Upper lobe of right lung (tissue), 1 donor: ENCODE data around the gene WDFY2. TPM values are rescaled to one million over a fixed set of nuclear protein-coding genes. Genes with fewer than 3 reads are reported as not detected.

Experiments
- ATAC-seq: fragments of 200-7000 bp; cut with Tn5 transposase; one replicate; pipeline ENCODE4 v1.9.1; 2020; ENCODE audit warnings: mild to moderate bottlenecking, moderate library complexity
- DNase-seq: peaks from one replicate; pipeline ENCODE4 v3.0.0-alpha.2; 2020
- H3K27ac ChIP-seq: fragments of 200-600 bp; one replicate; pipeline ENCODE4 v1.8.0; 2022
- H3K27me3 ChIP-seq: fragments of 200-600 bp; one replicate; pipeline ENCODE4 v1.8.0; 2022; ENCODE audit warnings: mild to moderate bottlenecking
- H3K36me3 ChIP-seq: fragments of 200-600 bp; one replicate; pipeline ENCODE4 v1.8.0; 2022
- H3K4me1 ChIP-seq: fragments of 200-600 bp; one replicate; pipeline ENCODE4 v1.8.0; 2022
- H3K4me3 ChIP-seq: fragments of 200-600 bp; one replicate; pipeline ENCODE4 v1.8.0; 2022; ENCODE audit warnings: mild to moderate bottlenecking
- H3K9me3 ChIP-seq: fragments of 200-600 bp; one replicate; pipeline ENCODE4 v1.8.0; 2022
- intact Hi-C: fragments of 100-400 bp; cut with DNase I; formaldehyde crosslinking; loops from one replicate; pipeline ENCODE4 v1.11.0; 2022
- total RNA-seq: library from RNA; stranded (reverse); fragmentation: NEBNext Ultra II Directional; extraction: Animal tissue kit (Norgen Biotek cat#: 25700); gene quantifications from one replicate; pipeline ENCODE4 v1.2.1, GENCODE V29; 2021
- TF ChIP-seq, protein P1 (sequence below): fragments of 200-600 bp; IDR thresholded peaks from one replicate; pipeline ENCODE4 v1.8.0; 2022; ENCODE audit warnings: antibody characterized with exemption
- donor health status: DM: no; HTN: yes; CAD: no; lungs with severe emphysema.

Gene WDFY2
- total RNA-seq, 1 donor from 2014 or later: 13.1 TPM

- Histone ChIP-seq H3K9me3 (no peaks in the 10 kb centered on the region), H3K4me1 (no peaks in the 10 kb centered on the region), H3K27me3 (no peaks in the 10 kb centered on the region), H3K36me3 (no peaks in the 10 kb centered on the region), H3K27ac (no peak overlapping the region), H3K4me3 (no peak overlapping the region)
- DNase-seq (no peak), ATAC-seq (no peak)
- intact Hi-C loops: no loop called here
- TF ChIP-seq, protein P1, sequence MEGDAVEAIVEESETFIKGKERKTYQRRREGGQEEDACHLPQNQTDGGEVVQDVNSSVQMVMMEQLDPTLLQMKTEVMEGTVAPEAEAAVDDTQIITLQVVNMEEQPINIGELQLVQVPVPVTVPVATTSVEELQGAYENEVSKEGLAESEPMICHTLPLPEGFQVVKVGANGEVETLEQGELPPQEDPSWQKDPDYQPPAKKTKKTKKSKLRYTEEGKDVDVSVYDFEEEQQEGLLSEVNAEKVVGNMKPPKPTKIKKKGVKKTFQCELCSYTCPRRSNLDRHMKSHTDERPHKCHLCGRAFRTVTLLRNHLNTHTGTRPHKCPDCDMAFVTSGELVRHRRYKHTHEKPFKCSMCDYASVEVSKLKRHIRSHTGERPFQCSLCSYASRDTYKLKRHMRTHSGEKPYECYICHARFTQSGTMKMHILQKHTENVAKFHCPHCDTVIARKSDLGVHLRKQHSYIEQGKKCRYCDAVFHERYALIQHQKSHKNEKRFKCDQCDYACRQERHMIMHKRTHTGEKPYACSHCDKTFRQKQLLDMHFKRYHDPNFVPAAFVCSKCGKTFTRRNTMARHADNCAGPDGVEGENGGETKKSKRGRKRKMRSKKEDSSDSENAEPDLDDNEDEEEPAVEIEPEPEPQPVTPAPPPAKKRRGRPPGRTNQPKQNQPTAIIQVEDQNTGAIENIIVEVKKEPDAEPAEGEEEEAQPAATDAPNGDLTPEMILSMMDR: no peak
Measured at GRCh38 chr13:51551416-51551815, 32.8 kb upstream of the WDFY2 start.

DNA sequence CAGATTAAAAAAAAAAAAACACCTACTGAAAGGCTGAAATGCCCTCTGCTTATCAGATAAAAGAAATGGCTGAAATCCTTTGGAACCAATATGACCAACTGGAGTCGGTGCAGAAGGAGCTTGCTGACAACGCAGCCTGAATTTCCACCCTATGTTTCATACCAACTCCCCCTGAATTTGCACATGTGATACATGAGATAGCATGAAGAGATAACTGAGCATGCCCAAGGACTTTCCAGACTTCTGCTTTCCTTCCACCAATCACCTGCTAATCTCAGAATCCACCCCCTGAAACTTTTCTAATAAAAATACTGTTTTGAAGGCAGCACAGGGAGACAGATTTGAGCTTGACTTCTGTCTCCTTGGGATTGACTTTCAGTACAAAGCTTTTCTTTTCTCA, 32.2 kb upstream of the WDFY2 start:
- DNase-seq (no peak), ATAC-seq (peak; percentile 56)
- intact Hi-C loops: no loop called here
- Histone ChIP-seq H3K4me3 (no peak overlapping the region), H3K9me3 (no peaks in the 10 kb centered on the region), H3K27ac (peak overlapping the region; percentile 15), H3K4me1 (no peaks in the 10 kb centered on the region), H3K27me3 (no peaks in the 10 kb centered on the region), H3K36me3 (no peaks in the 10 kb centered on the region)
- TF ChIP-seq, protein P1: no peak

GRCh38 chr13:51553531-51553930, 30.7 kb upstream of the WDFY2 start:
- DNase-seq: no peak
- no peak for ATAC-seq

DNA sequence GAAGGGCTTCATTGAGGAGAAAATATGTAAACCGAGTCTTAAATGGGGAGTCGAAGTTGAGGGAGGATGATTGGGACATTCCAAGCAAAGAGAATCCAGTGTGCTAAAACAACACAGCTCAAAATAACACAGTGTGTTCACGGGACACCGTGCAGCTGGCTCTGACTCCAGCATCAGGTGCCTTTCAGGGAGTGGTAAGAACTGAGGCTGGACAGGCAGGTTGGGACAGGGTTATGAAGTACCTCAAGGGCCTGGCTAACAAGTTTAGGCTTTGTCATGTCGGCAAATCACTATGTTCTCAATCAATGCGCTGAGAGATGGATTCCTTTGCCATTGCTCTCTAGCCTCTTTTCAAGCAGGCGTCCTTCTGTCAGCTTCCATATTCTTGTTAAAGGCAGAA, 27.5 kb upstream of the WDFY2 start:
- H3K27me3 ChIP-seq: no peaks in the 10 kb centered on the region
- intact Hi-C loops: no loop called here
- ATAC-seq (peak; percentile 62), DNase-seq (no peak)
- no peak overlapping the region for H3K27ac ChIP-seq
- no peaks in the 10 kb centered on the region for H3K9me3 ChIP-seq
- no peaks in the 10 kb centered on the region for H3K4me1 ChIP-seq
- H3K4me3 ChIP-seq: no peak overlapping the region
- H3K36me3 ChIP-seq: no peaks in the 10 kb centered on the region
- TF ChIP-seq, protein P1: no peak

More at GRCh38 chr13:51553531-51553930, 30.7 kb upstream of the WDFY2 start:
- no peaks in the 10 kb centered on the region for H3K4me1 ChIP-seq
- no peaks in the 10 kb centered on the region for H3K27me3 ChIP-seq
- no peak overlapping the region for H3K27ac ChIP-seq
- intact Hi-C loops: no loop called here
- no peaks in the 10 kb centered on the region for H3K36me3 ChIP-seq
- no peaks in the 10 kb centered on the region for H3K9me3 ChIP-seq
- H3K4me3 ChIP-seq: no peak overlapping the region
- TF ChIP-seq, protein P1: no peak

- no peaks in the 10 kb centered on the region for H3K4me1 ChIP-seq
- intact Hi-C loops: no loop called here
- peak; percentile 16 for ATAC-seq
- no peak for DNase-seq
- TF ChIP-seq, protein P1: no peak
- no peaks in the 10 kb centered on the region for H3K36me3 ChIP-seq
- no peaks in the 10 kb centered on the region for H3K27me3 ChIP-seq
- no peak overlapping the region for H3K4me3 ChIP-seq
- no peaks in the 10 kb centered on the region for H3K9me3 ChIP-seq
- no peak overlapping the region for H3K27ac ChIP-seq
Measured at GRCh38 chr13:51557438-51557837, 26.8 kb upstream of the WDFY2 start.
